HG02678 (cell line): Measurements from ENCODE around the gene DAGLB.

Source experiments
- ATAC-seq: cut with Tn5 transposase; IDR thresholded peaks from one replicate; pipeline ENCODE4 v1.9.1; 2021; ENCODE audit warnings: mild to moderate bottlenecking, moderate library complexity; ENCODE audit not compliant: unreplicated experiment

The DAGLB gene, protein sequence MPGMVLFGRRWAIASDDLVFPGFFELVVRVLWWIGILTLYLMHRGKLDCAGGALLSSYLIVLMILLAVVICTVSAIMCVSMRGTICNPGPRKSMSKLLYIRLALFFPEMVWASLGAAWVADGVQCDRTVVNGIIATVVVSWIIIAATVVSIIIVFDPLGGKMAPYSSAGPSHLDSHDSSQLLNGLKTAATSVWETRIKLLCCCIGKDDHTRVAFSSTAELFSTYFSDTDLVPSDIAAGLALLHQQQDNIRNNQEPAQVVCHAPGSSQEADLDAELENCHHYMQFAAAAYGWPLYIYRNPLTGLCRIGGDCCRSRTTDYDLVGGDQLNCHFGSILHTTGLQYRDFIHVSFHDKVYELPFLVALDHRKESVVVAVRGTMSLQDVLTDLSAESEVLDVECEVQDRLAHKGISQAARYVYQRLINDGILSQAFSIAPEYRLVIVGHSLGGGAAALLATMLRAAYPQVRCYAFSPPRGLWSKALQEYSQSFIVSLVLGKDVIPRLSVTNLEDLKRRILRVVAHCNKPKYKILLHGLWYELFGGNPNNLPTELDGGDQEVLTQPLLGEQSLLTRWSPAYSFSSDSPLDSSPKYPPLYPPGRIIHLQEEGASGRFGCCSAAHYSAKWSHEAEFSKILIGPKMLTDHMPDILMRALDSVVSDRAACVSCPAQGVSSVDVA

DNA sequence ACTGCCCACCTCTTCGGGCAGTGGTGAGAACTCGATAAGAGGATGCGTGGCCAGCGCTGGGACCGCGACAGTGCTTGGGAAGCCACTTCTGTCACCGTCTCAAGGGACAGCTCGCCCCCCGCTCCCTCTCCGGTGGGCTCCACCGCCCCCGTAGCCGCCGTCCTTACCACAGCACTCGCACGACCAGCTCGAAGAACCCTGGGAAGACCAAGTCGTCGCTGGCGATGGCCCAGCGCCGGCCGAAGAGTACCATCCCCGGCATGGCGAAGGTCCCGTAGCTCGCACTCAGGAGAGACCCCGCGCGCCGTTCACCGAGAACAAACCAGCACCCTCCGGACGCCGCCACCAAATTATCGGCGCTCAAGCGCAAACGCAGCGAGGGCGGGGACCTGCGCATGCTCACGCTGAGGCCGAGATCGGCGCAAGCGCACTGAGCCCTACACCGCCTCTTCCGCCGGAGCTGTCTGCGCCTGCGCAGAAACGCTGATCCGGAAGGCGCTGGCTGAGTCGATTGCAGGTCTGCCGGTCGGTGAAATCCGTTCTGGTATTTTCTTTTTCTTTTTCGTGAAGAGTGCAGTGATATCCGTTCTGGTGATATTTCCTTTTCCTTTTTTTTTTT is at the start of gene DAGLB:
TSS of gene DAGLB (minus strand) at position 374 of the 619 bp plus-strand sequence. CDS start at position 262, 112 bp downstream.
- peak; percentile 89 for ATAC-seq

DNA sequence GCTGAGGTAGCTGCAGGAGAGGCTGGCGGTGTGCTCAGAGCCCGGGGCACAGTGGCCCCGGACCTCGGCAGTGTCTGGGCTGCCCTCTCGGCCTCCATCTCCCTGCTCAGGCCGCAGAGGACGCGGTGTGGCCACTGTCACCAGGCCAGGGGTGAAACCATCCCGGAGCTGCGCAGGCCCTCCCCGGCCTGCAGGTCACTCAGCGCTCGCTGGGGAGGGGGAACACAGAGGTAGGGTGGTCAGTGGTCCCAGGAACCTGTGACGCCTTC is 49.8 kb upstream of the DAGLB start:
- ATAC-seq = no peak

DNA sequence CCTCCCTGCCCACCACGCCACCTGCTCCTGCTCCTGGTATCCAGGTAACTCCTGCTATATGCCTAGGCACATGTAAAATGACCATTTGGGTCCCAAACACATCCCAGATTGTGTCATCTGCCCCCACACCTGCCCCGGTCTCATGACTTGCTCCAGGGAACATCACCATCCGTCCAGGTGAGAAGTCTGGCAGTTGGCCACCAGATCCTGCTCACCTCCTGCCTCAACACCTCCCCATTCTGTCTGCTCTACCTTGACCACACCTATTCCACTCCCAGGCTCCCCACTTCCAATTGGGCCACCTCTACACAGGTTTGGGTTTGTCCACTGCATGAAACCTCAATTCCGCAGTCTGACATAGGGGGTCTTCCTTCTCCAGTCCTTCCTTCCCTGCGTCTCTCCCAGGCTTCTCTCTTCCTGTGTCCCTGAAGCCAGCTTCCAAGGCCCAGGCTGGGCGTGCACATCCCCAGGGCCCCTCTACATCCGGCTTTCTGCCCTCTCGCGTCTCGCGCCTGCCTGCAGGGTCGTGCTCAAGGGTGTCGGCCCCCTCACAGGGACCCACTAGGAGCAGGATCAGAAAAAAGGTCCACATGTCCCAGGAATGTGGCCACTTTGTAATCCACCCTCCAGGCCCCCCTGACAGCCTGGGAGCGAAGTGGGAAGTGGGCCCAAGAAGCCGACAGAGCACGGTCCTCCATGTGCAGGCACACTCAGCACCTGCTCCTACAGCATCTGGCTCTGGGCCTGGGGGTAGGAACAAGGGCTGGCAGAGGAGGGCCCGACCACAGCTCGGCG is 49.3 kb upstream of the DAGLB start:
- no peak for ATAC-seq

DNA sequence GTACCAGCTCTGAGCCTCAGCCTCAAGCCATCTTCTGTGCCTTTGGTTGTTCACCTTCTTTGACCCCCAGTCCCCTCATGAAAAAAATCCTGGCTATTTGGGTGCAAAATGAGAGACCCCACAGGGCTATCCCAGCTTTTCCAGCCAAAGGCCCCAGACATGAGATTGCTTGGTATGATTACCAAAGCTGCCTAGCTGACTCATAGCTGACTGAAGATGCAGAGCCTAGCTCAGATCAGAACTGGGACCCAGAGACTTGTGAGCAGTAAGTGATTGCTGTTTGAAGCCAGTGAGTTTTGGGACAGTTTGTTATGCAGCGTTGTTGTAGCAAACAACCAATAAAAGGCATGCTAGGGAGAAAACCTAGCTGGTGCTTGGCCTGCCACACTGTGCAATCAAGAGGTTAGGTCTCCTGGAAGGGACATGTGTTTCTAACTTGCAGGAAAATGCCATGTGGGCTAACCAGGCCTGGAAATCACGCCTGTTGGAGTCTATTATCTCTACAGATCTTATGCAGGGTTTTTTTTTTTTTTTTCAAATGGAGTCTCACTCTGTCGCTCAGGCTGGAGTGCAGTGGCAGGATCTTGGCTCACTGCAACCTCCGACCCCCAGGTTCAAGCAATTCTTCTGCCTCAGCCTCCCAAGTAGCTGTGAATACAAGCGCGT is 48.0 kb upstream of the DAGLB start:
- no peak for ATAC-seq

DNA sequence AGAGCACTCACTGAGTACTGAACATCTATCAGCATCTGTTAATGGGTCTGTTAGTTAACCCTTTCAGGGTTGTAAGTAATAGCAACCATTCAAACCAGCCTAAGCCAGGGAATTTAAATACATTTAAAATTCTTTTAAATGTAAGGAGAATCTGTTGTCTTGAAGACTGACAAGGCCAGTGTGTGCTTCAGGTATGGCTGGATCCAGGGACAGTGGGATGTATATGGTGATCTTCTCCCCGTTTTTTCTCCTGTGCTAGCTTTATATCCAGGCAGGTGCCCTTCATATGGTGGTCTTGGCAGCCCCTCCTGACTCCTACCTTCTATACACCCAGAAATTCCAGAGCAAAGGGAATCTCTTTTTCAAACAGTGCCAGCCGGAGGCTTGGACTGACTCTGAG is 46.6 kb upstream of the DAGLB start:
- no peak for ATAC-seq

DNA sequence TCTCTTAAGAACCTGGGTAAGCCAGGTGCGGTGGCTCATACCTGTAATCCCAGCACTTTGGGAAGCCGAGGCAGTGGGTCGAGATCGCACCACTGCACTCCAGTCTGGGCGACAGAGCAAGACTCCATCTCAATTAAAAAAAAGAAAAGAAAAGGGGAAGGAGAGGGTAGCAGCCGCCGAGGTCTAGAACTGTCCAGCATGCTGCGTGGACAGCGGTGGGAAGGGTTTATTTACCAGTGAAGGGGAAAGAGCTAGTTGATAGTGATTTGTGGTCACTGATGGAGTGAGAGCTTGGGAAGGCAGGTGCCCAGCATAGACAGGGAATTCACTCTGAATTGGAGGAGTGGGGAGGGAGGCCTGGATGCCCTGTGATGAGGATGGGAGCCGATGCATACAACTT is 43.4 kb upstream of the DAGLB start:
- ATAC-seq = no peak

DNA sequence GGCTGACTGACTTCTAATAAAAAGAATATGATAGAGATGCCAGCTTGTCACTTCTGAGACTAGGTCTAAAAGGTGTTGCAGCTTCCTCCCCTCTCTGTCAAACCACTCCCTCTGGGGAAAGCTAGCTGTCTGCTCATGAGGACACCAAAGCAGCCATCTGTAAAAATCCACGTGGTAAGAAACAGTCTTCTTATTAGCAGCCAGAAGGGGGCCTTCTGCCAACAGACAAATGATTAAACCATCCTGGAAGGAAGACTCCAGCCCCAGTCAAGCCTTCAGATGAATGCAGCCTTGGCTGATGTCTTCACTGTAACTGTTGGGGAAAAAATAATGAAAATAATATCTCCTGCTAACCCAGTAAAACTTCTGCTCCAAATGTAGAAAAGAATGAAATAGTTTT is 41.9 kb upstream of the DAGLB start:
- no peak for ATAC-seq

DNA sequence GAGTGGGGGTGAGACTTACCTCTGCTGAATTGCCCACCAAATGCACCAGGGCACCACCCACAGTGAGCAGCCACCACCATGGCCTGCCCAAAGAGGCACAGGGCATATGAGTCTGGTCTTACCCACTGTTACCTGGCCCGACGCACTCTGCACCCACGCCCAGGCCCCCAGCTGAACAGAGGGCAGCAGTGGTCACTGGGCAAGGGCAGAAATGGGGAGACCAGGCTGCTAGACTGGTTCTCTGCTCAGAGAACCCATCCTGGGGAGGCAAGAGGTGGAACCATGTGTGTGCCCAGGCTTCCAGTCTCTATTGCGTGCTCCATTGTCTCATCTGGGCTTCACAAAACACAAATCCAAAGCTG is 39.4 kb upstream of the DAGLB start:
- ATAC-seq = no peak

DNA sequence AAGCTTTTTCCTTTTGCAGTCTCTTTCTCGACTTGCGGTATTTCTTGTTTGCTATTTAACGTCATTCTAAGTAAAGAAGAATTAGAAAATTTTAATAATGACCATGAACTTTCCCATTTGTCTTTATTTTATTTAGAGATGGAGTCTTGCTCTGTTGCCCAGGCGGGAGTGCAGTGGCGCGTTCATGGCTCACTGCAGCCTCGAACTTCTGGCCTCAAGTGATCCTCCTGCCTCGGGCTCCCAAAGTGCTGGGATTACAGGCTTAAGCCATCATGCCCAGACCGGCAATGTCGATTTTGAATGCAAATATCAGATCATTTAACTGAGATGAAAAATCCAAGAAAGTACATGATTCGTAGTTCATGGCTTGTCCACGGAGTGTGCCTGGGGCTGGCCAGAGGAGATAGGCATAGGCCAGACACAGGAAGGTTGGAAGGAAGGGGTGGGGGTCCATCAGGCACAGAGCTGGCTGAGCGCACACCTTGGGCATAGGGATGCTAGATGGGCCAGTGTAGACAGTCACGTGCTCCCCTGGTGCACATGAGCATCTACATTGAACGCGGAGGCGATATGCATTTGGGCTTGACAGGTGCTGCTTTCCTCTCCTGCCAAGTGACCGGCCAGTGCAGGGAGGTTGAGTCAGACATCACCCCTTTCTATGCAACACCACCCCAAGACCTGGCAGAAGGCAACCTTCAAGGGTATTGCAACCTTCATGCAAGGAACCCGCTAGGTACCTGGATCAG is 38.9 kb upstream of the DAGLB start:
- no peak for ATAC-seq

DNA sequence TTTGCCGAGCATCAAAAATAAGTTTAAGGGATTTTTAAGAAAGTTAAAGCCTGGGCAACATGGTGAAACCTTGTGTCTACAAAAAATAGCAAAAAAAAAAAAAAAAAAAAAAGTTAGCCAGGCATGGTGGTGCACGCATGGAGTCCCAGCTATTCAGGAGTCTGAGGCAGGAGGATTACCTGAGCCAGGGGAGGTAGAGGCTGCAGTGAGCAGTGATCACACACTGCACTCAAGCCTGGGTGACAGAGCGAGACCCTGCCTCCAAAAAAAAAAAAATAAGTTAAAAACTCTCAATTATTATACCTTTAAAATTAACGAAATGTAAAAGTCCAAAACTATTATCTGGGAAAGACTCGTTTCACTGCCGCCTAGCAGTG is 35.0 kb upstream of the DAGLB start:
- ATAC-seq = no peak

DNA sequence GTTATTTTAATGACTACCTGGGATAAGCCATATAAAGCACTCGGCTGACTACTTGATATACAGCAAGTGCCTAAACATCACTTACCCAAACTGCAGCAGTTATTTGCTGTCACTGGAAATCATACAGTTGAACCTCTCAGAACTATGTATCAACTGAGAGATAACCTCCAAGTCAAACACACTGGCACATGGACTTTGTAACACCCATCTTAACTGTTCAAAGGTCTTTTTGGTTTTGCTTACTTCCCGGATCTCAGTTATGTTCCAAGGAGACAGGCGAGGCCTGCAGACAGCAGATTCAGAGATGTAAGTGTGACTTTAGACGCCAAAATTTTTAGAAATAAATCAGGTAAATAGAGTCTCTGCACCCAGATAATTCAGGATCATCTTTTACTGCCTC is 34.6 kb upstream of the DAGLB start:
- ATAC-seq = no peak

DNA sequence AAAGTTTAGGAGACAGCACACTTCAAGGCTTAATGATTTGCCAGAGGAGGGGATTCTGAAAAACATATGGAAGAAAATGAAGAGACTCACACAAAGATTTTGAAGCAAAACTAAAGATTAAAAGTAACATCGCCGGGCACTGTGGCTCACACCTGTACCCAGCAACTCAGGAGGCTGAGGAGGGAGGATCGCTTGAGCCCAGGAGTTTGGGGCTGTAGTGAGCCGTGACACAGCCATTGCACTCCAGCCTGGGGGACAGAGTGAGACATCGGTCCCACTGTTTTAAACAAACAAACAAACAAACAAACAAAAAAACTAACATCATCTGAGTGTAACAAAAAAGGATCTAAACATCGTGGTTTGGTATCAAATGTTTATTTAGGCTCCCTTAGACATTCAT is 33.7 kb upstream of the DAGLB start:
- ATAC-seq = no peak

DNA sequence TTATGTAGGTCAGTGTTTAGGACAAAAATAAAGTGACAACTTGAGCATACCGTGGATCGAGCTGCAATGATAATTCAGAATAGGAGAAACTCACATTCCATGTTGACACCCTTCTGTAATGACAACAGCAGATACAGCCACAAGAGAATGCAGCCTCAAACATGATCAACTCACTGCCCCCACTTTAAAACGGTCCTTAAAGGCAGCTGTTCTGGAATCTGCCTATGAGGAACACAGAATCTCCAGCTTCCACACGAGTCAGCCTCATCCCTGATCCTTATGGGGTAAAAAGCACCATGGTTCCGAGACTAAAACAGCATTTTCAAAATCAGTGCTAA is 32.5 kb upstream of the DAGLB start:
- no peak for ATAC-seq

DNA sequence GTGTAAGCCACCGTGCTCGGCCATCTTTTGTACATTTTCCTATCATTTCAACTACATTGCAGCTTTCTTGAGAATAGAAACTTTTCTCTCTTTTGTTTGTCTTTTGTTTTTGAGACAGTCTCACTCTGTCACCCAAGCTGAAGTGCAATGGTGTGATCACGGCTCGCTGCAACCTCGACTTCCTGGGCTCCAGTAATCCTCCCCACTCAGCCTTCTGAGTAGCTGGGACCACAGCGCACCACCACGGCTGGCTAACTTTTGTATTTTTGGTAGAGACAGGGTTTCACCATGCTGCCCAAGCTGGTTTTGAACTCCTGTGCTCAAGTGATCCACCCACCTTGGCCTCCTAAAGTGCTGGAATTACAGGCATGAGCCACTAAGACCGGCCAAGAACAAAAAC is 31.3 kb upstream of the DAGLB start:
- no peak for ATAC-seq

DNA sequence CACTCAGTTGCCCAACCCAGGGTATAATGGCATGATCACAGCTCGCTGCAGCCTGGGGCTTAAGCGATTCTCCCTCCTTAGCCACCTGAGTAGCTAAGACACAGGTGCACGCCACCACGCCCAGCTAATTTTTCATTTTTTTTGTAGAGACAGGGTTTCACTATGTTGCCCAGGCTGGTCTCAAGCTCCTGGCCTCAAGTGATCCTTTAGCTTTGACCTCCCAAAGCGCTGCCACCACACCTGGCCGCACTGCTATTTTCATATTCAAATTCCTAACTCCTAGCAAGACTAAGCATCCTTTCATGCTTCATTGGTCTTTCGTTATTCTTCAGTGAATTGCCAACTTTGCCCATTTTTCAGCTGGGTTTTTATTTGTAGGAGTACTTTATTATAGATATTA is 30.4 kb upstream of the DAGLB start:
- ATAC-seq = no peak

DNA sequence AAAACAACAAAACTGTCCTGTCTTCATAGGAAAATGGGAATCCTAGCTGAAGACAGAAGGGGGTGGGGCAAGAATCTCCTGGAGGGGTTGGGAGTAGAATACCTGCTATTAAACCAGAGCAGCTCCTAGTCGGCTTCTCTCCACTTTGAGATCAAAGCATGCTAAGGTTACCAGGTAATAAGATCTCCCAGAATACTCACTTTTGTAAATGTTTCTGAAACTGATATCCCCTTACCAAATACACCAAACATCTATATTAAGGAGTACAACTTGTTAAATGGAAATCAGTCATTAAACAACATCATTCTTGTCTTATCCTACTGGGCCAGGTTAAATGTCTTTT is 29.5 kb upstream of the DAGLB start:
- ATAC-seq = no peak

DNA sequence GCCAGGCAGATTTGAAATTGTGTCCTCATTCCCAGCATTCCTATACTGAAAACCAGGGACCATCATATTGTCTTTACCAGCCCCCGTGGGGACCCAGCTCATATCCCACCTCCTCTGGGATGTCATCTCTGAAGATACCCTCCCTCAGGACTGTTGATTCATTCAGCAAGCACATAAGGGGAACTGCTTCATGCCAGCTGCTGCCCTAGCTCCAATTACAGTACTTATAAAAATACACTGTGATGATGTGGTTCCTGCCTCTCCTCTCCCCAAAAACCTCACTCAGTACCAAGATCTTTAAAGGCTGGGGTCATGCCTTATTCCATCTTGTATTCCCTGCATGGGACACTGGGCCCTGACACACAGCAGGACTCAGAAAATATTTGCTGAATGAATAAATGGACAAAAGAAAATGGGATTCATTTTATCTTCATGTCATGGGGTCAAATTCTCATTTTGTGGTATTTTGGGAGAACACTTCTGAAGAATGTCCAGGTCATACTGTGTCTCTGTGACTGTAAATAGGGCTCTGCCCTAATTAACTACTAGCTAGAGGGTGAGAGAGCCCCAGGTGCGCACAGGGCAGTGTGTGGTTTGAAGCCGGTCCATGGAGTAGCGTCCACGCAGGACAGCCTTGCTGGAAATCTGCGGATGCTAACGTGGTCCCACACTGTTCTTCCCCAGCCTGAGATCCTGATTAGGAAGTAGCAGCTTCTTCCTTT is 29.0 kb upstream of the DAGLB start:
- ATAC-seq = no peak

DNA sequence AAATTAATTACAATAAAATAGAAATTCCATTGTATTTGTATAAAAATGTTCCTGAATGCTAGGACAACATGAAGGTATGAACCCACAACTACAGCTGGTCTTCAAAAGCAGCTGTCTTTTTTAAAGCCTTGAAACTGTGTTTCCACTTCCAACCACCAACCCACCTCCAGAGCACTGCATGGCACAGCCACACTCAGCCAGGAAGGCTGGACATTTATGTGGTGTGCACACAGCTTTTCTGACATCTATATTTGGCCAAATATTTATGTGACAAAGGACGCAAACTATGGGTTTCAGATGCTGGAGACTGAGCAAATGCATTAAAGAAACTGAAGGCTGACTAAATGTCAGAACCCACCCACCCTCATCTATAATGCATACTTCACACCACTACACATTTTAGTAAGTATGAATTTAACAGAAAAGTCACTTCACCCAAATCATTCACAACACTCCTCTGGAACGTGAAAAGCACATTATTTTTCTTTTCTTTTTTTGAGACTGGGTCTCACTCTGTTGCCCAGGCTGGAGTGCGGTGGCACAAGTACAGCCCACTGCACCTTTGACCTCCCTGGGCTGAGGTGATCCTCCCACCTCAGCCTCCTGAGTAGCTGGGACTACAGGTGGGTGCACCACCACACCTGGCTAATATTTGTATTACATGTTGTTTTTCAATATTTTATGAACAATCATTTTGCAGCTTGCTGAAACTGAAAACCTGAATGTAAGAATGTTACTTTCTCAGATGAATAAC is 27.9 kb upstream of the DAGLB start:
- ATAC-seq = no peak

DNA sequence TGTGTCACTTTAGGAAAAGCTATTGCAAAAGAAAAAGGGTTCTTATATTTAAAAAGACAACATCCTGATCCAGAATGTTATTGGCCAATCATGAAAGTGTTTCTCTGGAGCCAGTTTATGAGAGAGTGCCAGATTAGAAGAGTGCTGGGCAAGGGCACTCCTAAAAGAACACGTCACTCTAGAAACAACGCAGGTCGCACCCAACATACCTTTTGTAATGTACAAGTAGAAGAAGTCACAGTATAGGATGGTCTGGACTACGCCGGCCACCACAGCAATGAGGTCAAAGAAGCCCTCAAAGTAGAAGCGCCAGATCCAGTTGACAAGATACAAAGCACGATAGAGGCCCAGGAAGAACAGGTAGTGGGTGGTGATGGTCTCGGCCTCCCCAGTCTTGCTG is 18.1 kb upstream of the DAGLB start:
- no peak for ATAC-seq
